TTC549 (cell line): ENCODE measurements around the gene ASCL2.

Experiments
- FAIRE-seq: peaks from 2 replicates; lab custom pipeline; 2012; peaks lifted over from hg19 to GRCh38; lab: Jason Lieb, UNC

ASCL2 gene

GRCh38 chr11:2224254-2224653 lies 46.1 kb downstream of the ASCL2 start:
- FAIRE-seq = no peak

DNA sequence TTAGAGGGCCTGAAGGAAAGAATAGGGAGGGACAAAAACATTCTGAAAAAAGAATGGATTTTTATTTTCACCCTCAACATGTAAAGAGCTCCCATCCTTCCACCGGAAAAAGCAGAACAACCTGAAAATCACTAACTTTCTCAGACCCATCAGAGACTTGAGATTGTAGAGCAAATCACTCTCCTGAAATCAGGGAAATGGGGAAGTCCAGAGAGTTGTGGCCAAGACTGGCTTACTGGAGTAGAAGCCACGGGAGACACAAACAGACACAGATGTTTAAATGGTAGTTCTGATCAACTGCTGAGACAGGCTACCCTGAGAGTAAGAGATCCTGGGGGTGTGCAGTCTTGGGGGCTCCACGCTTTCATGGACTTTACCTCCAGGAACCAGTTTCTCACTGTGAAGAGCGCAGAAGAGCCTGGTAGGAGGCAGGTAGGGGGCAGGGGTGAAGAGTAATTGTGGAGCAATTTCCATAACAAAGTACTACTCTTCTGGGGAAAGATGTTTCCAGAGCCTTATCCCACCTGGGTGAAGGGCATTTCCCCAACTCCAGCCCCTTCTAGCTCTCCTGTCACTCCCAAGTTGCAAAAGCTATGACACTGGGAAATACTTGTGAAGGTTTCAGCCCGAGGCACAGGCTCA lies 47.1 kb downstream of the ASCL2 start:
- no peak for FAIRE-seq

DNA sequence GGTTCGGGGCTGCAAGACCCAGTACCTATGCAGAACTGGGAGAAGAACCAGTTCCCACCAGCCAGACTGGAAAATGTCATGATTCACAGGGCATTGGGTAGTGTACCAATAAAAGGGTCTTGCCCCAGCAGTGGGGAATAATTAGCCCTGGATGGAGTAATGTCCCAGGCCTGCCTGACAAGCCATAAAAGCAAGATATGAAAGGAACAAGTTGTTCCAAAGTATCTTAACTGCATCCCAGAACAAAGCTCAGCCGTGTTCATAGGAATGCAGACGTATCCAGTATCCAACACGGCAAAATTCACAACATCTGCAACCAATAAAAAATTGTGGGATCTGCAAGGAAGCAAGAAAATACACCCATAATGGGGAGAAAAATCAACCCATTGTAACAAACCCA lies 47.9 kb downstream of the ASCL2 start:
- FAIRE-seq = no peak

GRCh38 chr11:2221591-2221990 lies 48.8 kb downstream of the ASCL2 start:
- FAIRE-seq = no peak

- no peak for FAIRE-seq
Observed at GRCh38 chr11:2221024-2221423, 49.4 kb downstream of the ASCL2 start.

DNA sequence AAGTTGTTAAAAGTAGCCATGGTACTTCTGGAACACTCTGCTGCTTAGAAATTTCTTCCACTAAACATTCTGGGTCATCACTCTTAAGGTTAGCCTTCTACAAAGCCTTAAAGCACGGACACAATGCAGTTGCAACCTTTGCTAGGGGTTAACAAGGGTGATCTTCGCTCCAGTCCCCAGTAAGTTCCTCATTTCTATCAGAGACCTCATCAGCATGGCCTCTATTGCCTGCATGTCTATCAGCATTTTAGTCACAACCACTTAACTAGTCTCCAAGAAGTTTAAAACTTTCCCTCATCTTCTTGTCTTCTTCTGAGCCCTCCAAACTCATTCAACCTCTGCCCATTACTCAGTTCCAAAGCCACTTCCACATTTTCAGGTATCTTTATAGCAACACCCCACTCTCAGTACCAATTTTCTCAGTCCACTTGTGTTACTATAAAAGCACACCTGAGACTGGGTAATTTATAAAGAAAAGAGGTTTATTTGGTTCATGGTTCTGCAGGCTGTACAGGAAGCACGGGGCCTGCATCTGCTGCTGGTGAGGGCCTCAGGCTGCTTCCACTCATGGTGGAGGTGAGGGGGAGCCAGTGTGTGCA lies 50.1 kb downstream of the ASCL2 start:
- no peak for FAIRE-seq

DNA sequence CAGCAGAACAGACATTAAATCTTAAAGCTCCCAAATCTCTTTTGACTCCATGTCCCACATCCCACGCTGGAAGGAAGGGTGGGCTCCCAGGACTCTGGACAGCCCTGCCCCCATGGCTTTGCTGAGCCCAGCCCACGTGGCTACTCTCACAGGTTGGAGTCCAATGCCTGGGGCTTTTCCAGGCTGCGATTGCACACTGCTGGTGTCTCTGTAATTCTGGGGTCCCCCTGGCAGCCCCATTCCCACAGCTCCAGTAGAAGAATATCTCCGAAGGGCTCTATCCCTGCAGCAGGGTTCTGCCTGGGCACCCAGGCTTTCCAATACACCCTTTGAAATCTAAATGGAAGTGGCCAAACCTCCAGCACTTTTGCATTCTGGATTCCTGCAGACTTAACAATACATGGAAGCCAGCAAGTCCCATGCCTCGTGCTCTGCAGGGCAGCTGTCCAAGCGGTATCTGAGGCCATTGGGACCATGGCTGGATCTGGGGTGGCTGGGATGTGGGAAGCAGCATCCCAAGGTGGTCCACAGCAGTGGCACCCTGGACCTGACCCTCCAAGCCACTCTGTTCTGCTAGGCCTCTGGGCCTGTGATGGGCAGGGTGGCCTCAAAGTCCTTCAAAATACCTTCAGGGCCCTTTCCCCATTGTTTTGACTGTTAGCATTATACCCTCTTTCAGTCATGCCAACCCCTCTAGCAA lies 50.9 kb downstream of the ASCL2 start:
- FAIRE-seq = no peak
